Prostate gland (tissue), 2 donors: ENCODE measurements around the gene SLC24A4. TPM values are rescaled to one million over a fixed set of nuclear protein-coding genes. Genes with fewer than 3 reads are reported as not detected.

Experiments used
- DNase-seq: peaks from one replicate; pipeline ENCODE4 v3.0.0-alpha.2; 2019; ENCODE audit warnings: low spot score
- H3K27ac ChIP-seq, 2 donors: fragments of 200-600 bp; sonication (generic); 2 replicates each; pipeline ENCODE4 v1.5.1; 2017 to 2019
- H3K27me3 ChIP-seq: fragments of 200-600 bp; sonication (generic); replicated peaks from 2 replicates; pipeline ENCODE4 v1.5.1; 2019; ENCODE audit not compliant: insufficient read depth
- H3K36me3 ChIP-seq, 2 donors: fragments of 200-600 bp; sonication (generic); 1 replicate in 1 of 2; 2 replicates in 1 of 2; pipeline versions ENCODE4 v1.5.1 to v1.8.1; 2017 to 2019
- H3K4me1 ChIP-seq: fragments of 200-600 bp; sonication (generic); replicated peaks from 2 replicates; pipeline ENCODE4 v1.5.1; 2019
- H3K4me3 ChIP-seq, 2 donors: fragments of 200-600 bp; sonication (generic); 2 replicates each; pipeline ENCODE4 v1.5.1; 2017 to 2019
- H3K9me3 ChIP-seq: fragments of 200-600 bp; sonication (generic); 2 replicates; pipeline ENCODE4 v1.5.1; 2017
- CTCF ChIP-seq, 4 experiments: fragments of 200-600 bp in 2 of 4; fragments of 450-650 bp in 2 of 4; sonication (generic) in 2 of 4; IDR thresholded peaks; 1 replicate in 3 of 4; 2 replicates in 1 of 4; pipeline ENCODE4 v1.5.1; 2016 to 2019; ENCODE audit warnings: antibody characterized with exemption in 4 of 4, mild to moderate bottlenecking in 2 of 4, moderate library complexity in 2 of 4
- POLR2A ChIP-seq: fragments of 450-650 bp; IDR thresholded peaks from one replicate; pipeline ENCODE4 v1.6.1; 2016; ENCODE audit warnings: antibody characterized with exemption, mild to moderate bottlenecking
- POLR2AphosphoS5 ChIP-seq: sonication (generic); formaldehyde crosslinking; IDR thresholded peaks from one replicate; pipeline ENCODE4 v1.6.1; 2017; ENCODE audit warnings: antibody characterized with exemption
- WGBS: methylation state at CpG from one replicate; pipeline ENCODE4 v1.1.5; 2018; 5-methylcytosine and 5-hydroxymethylcytosine counted together
- intact Hi-C: fragments of 100-400 bp; cut with DNase I; formaldehyde crosslinking; loops from one replicate; pipeline ENCODE4 v1.14.2; 2022
- total RNA-seq, 2 donors: library from RNA; depleted of rRNA; stranded (reverse); fragments of >200 nt; gene quantifications; one replicate each; pipeline ENCODE4 v1.1.0, GENCODE V29; 2016

SLC24A4 gene
- total RNA-seq, 2 donors from 2014 or later = 0.82 to 7.2 TPM

GRCh38 chr14:92496191-92496857 lies 173.4 kb downstream of the SLC24A4 start:
- Histone ChIP-seq H3K9me3 (no peaks in the 10 kb centered on the region), H3K4me3 (no peak overlapping the region), H3K27ac (no peak overlapping the region), H3K4me1 (no peaks in the 10 kb centered on the region), H3K27me3 (no peaks in the 10 kb centered on the region), H3K36me3 (no peaks in the 10 kb centered on the region)
- TF ChIP-seq POLR2AphosphoS5 = no peak
- no peak for TF ChIP-seq POLR2A
- TF ChIP-seq CTCF (IDR thresholded peaks at IDR 0.05) = no peak
- intact Hi-C loops = no loop called here
- 85% methylated on average over 6 of the region's 6 CpGs for WGBS
- DNase-seq = no peak

GRCh38 chr14:92497391-92497790 lies 174.4 kb downstream of the SLC24A4 start:
- no peak for TF ChIP-seq POLR2AphosphoS5
- TF ChIP-seq CTCF (IDR thresholded peaks at IDR 0.05) = no peak
- TF ChIP-seq POLR2A = no peak
- whole genome bisulfite sequencing = 87% methylated on average over 8 of the region's 8 CpGs
- DNase-seq = no peak

GRCh38 chr14:92499234-92499633 lies 176.3 kb downstream of the SLC24A4 start:
- intact Hi-C loops = no loop called here
- H3K36me3 ChIP-seq = no peaks in the 10 kb centered on the region
- WGBS = 89% methylated on average over 3 of the region's 3 CpGs
- no peak overlapping the region for H3K4me3 ChIP-seq
- no peaks in the 10 kb centered on the region for H3K9me3 ChIP-seq
- no peaks in the 10 kb centered on the region for H3K4me1 ChIP-seq
- DNase-seq = no peak
- no peaks in the 10 kb centered on the region for H3K27me3 ChIP-seq
- TF ChIP-seq CTCF (IDR thresholded peaks at IDR 0.05) = no peak
- TF ChIP-seq POLR2A = no peak
- TF ChIP-seq POLR2AphosphoS5 = no peak
- H3K27ac ChIP-seq = no peak overlapping the region

More at GRCh38 chr14:92497391-92497790, 174.4 kb downstream of the SLC24A4 start:
- H3K27ac ChIP-seq = no peak overlapping the region
- no peaks in the 10 kb centered on the region for H3K4me1 ChIP-seq
- H3K9me3 ChIP-seq = no peaks in the 10 kb centered on the region
- intact Hi-C loops = no loop called here
- H3K27me3 ChIP-seq = no peaks in the 10 kb centered on the region
- H3K36me3 ChIP-seq = no peaks in the 10 kb centered on the region
- H3K4me3 ChIP-seq = no peak overlapping the region

GRCh38 chr14:92500491-92500941 lies 177.6 kb downstream of the SLC24A4 start:
- TF ChIP-seq POLR2A = no peak
- TF ChIP-seq CTCF (IDR thresholded peaks at IDR 0.05) = no peak
- TF ChIP-seq POLR2AphosphoS5 = no peak
- no peaks in the 10 kb centered on the region for H3K27me3 ChIP-seq
- no peaks in the 10 kb centered on the region for H3K4me1 ChIP-seq
- H3K9me3 ChIP-seq = no peaks in the 10 kb centered on the region
- no peak overlapping the region for H3K4me3 ChIP-seq
- no peak for DNase-seq
- H3K27ac ChIP-seq = no peak overlapping the region
- intact Hi-C loops = no loop called here
- 70% methylated on average over 6 of the region's 6 CpGs for WGBS
- no peaks in the 10 kb centered on the region for H3K36me3 ChIP-seq

- no peak for DNase-seq
- Histone ChIP-seq H3K9me3 (no peaks in the 10 kb centered on the region), H3K27me3 (no peaks in the 10 kb centered on the region), H3K4me3 (no peak overlapping the region), H3K36me3 (no peaks in the 10 kb centered on the region), H3K4me1 (no peaks in the 10 kb centered on the region), H3K27ac (no peak overlapping the region)
- TF ChIP-seq POLR2AphosphoS5 = no peak
- no peak for TF ChIP-seq POLR2A
- TF ChIP-seq CTCF (IDR thresholded peaks at IDR 0.05) = no peak
- intact Hi-C loops = no loop called here
- WGBS = 82% methylated on average over 5 of the region's 5 CpGs
Measured at GRCh38 chr14:92501891-92502351, 179.0 kb downstream of the SLC24A4 start.
